Fibroblast of lung (primary cell): ENCODE measurements around the gene DCP1A. TPM values are rescaled to one million over a fixed set of nuclear protein-coding genes. Genes with fewer than 3 reads are reported as not detected.

Experiments used
- DNase-seq, 2 donors: peaks; one replicate each; pipeline versions ENCODE4 v3.0.0 to v3.0.0-alpha.2; 2010; ENCODE audit warnings: low read depth in 2 of 2
- H2AFZ ChIP-seq: 2 replicates; pipeline ENCODE4 v1.5.1; 2012; ENCODE audit warnings: low read length, control low read depth, inconsistent platforms
- H3K27ac ChIP-seq: 2 replicates; pipeline ENCODE4 v1.5.1; 2011; ENCODE audit warnings: low read length, control low read depth; ENCODE audit not compliant: insufficient read depth
- H3K27me3 ChIP-seq: 2 replicates; pipeline ENCODE4 v1.5.1; 2011; ENCODE audit warnings: mild to moderate bottlenecking, low read length; ENCODE audit not compliant: control insufficient read depth, insufficient read depth
- H3K36me3 ChIP-seq: 2 replicates; pipeline ENCODE4 v1.5.1; 2011; ENCODE audit warnings: low read length; ENCODE audit not compliant: control insufficient read depth, insufficient read depth
- H3K4me1 ChIP-seq: 2 replicates; pipeline ENCODE4 v1.5.1; 2011; ENCODE audit warnings: low read length; ENCODE audit not compliant: control insufficient read depth, insufficient read depth; ENCODE audit errors: extremely low read depth
- H3K4me2 ChIP-seq: 2 replicates; pipeline ENCODE4 v1.5.1; 2011; ENCODE audit warnings: low read length, control low read depth; ENCODE audit not compliant: insufficient read depth; ENCODE audit errors: extremely low read depth
- H3K4me3 ChIP-seq, 4 experiments: fragments of 200-600 bp in 1 of 4; sonication (generic) in 1 of 4; replicated peaks in 1 of 4; 2 replicates each; pipeline ENCODE4 v1.5.1; 2011 to 2016; ENCODE audit warnings: low read length in 4 of 4, low read depth in 3 of 4, mild to moderate bottlenecking in 3 of 4, control low read depth in 2 of 4, inconsistent platforms in 1 of 4, mixed read lengths in 1 of 4; ENCODE audit not compliant: insufficient read depth in 1 of 4; ENCODE audit errors: control extremely low read depth in 1 of 4
- H3K79me2 ChIP-seq: 2 replicates; pipeline ENCODE4 v1.5.1; 2012; ENCODE audit warnings: mild to moderate bottlenecking, low read length, inconsistent platforms; ENCODE audit not compliant: control insufficient read depth, insufficient read depth
- H3K9ac ChIP-seq: 2 replicates; pipeline ENCODE4 v1.5.1; 2011; ENCODE audit warnings: mild to moderate bottlenecking, low read length, control low read depth; ENCODE audit not compliant: insufficient read depth
- H3K9me3 ChIP-seq: 2 replicates; pipeline ENCODE4 v1.5.1; 2012; ENCODE audit warnings: low read depth, low read length; ENCODE audit not compliant: control insufficient read depth, insufficient read depth
- H4K20me1 ChIP-seq: 2 replicates; pipeline ENCODE4 v1.5.1; 2011; ENCODE audit warnings: low read length; ENCODE audit not compliant: control insufficient read depth, insufficient read depth; ENCODE audit errors: extremely low read depth
- CTCF ChIP-seq, 2 donors: IDR thresholded peaks in 1 of 2; conservative IDR thresholded peaks in 1 of 2; 1 replicate in 1 of 2; 2 replicates in 1 of 2; pipeline ENCODE4 v1.5.1; 2011 to 2012; ENCODE audit warnings: low read length in 2 of 2, control low read depth in 1 of 2, inconsistent platforms in 1 of 2, low read depth in 1 of 2, mild to moderate bottlenecking in 1 of 2
- EZH2 ChIP-seq: IDR thresholded peaks from 2 replicates; pipeline ENCODE4 v1.5.1; 2012; ENCODE audit warnings: low read length, control low read depth, mild to moderate bottlenecking; ENCODE audit errors: missing control alignments
- polyA plus RNA-seq, 2 donors: library from polyadenylated mRNA; depleted of rRNA in 1 of 2; stranded (reverse) in 1 of 2; unstranded in 1 of 2; fragments of >200 nt; gene quantifications; 2 replicates each; pipeline ENCODE4 v1.2.1, GENCODE V29; 2011 to 2012; ENCODE audit warnings: missing spikeins in 1 of 2
- total RNA-seq: library from RNA; depleted of rRNA; stranded (reverse); fragments of >200 nt; gene quantifications from 2 replicates; pipeline ENCODE4 v1.2.1, GENCODE V29; 2014

The DCP1A gene
- total and polyA plus RNA-seq, 2 donors (not counting 1 experiment from before 2014, with no cell fraction given): 17.2 to 24.2 TPM

GRCh38 chr3:53248161-53248560, 99.2 kb downstream of the DCP1A start:
- peaks cover 24% of the 10 kb centered on the region for H3K4me1 ChIP-seq
- H3K27ac ChIP-seq: no peak overlapping the region
- peaks cover 8% of the 10 kb centered on the region for H4K20me1 ChIP-seq
- no peak overlapping the region for H2AFZ ChIP-seq
- no peak overlapping the region for H3K4me3 ChIP-seq
- no peak overlapping the region for H3K9ac ChIP-seq
- peaks cover 3% of the 10 kb centered on the region for H3K36me3 ChIP-seq
- TF ChIP-seq EZH2 (no peak), CTCF (conservative IDR thresholded peaks at IDR 0.05 in 1 of 2, IDR thresholded peaks at IDR 0.05 in 1 of 2; ENCODE audit: low read depth in 1 of 2, low read length in 2 of 2) (no peak)
- no peak for DNase-seq
- H3K27me3 ChIP-seq: no peaks in the 10 kb centered on the region
- no peaks in the 10 kb centered on the region for H3K9me3 ChIP-seq
- no peak overlapping the region for H3K4me2 ChIP-seq
- H3K79me2 ChIP-seq: peaks cover 99% of the 10 kb centered on the region

GRCh38 chr3:53247619-53248018, 99.7 kb downstream of the DCP1A start:
- Histone ChIP-seq H4K20me1 (peaks cover 8% of the 10 kb centered on the region), H3K27ac (no peak overlapping the region), H2AFZ (no peak overlapping the region), H3K9ac (no peak overlapping the region), H3K27me3 (no peaks in the 10 kb centered on the region), H3K4me3 (no peak overlapping the region), H3K36me3 (peaks cover 3% of the 10 kb centered on the region), H3K9me3 (no peaks in the 10 kb centered on the region), H3K79me2 (peaks cover 99% of the 10 kb centered on the region), H3K4me1 (peaks cover 23% of the 10 kb centered on the region), H3K4me2 (no peak overlapping the region)
- no peak for DNase-seq
- TF ChIP-seq EZH2: no peak
- no peak for TF ChIP-seq CTCF (conservative IDR thresholded peaks at IDR 0.05 in 1 of 2, IDR thresholded peaks at IDR 0.05 in 1 of 2; ENCODE audit: low read depth in 1 of 2, low read length in 2 of 2)

- H3K79me2 ChIP-seq: peaks cover 96% of the 10 kb centered on the region
These were observed 103.1 kb downstream of the DCP1A start for GRCh38 chr3:53244271-53244670.

More at GRCh38 chr3:53244271-53244670, 103.1 kb downstream of the DCP1A start:
- no peak overlapping the region for H2AFZ ChIP-seq
- peaks cover 17% of the 10 kb centered on the region for H3K36me3 ChIP-seq
- no peak for TF ChIP-seq CTCF (conservative IDR thresholded peaks at IDR 0.05 in 1 of 2, IDR thresholded peaks at IDR 0.05 in 1 of 2; ENCODE audit: low read depth in 1 of 2, low read length in 2 of 2)
- no peak for TF ChIP-seq EZH2
- H4K20me1 ChIP-seq: peaks cover 2% of the 10 kb centered on the region
- H3K27ac ChIP-seq: peak overlapping the region; percentile 34
- H3K9me3 ChIP-seq: no peaks in the 10 kb centered on the region
- H3K4me1 ChIP-seq: peaks cover 11% of the 10 kb centered on the region
- H3K4me3 ChIP-seq: no peak overlapping the region
- no peak for DNase-seq
- no peaks in the 10 kb centered on the region for H3K27me3 ChIP-seq
- H3K9ac ChIP-seq: no peak overlapping the region
- H3K4me2 ChIP-seq: no peak overlapping the region
